ENCODE data around the gene DDX49. TPM values are rescaled to one million over a fixed set of nuclear protein-coding genes. Genes with fewer than 3 reads are reported as not detected.
"Not testable (repeated sequence)": the region's sequence is repeated elsewhere in the genome, so short reads cannot be mapped to it uniquely, and the experiment has no call there.

Gene DDX49
- total RNA-seq, 2 donors from 2014 or later: 28.8 to 28.9 TPM

DNA sequence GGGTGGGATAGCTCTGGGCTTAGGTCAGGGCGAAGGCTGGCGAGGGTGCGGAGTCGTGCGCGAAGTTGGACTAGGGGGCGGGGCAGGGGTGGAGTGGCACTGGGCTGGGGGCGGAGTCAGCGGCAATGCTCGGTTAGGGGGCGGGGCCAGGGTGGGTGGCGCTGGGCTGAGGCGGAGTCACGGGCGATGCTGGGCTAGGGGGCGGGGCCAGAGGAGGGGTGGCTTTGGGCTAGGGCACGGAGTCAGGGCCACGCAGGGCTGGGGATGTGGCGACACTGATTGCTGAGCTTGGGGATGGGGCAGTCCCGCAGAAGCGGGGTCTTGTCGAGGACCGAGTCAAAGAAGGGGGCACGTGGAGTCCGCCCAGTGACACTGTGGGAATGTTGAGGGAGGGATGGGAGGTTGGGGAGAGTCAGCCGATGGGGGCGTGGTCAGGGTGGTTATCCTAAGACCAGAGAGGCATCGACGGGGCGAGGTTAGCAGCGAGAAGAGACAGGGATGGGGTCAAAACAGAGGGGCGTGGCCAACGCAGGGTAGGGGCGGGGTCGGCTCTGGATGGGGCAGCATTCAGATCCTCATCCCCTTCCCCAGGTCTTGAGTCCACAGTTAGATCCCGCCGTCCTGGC is 12.8 kb downstream of the DDX49 start:
- DNase-seq (ENCODE audit: low spot score): peak; percentile 96
- intact Hi-C loops (cut with DNase I): no loop called here

- intact Hi-C loops (cut with DNase I): no loop called here
- peak; percentile 58 for DNase-seq (ENCODE audit: low spot score)
Measured at GRCh38 chr19:18933297-18933696, 13.8 kb downstream of the DDX49 start.

DNA sequence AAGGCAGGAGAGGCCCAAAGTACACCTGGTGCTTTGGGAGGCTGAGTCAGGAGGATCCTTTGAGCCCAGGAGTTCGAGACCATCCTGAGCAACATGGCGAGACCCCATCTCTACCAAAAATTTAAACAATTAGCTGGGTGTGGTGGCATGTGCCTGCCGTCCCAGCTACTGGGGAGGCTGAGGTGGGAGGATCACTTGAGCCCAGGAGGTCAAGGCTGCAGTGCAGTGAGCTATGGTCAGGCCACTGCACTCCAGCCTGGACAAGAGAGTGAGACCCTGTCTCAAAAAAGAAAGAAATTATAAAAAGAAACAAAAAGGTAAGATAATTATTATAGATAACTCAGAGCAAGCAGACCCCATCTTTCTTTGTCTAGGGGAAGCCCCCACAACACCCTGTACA is 19.6 kb downstream of the DDX49 start:
- DNase-seq (ENCODE audit: low spot score): no peak
- intact Hi-C loops (cut with DNase I): no loop called here

- intact Hi-C loops (cut with DNase I): no loop called here
- peak; percentile 90 for DNase-seq (ENCODE audit: low spot score)
Measured at GRCh38 chr19:18939922-18940768, 20.6 kb downstream of the DDX49 start.

GRCh38 chr19:18940769-18941627 is 21.5 kb downstream of the DDX49 start, which contains the start of gene HOMER3:
Gene HOMER3, minus strand, starts transcription at chr19:18941217. Its CDS starts 2,235 bp downstream, at chr19:18938982.
- DNase-seq (ENCODE audit: low spot score): peak; percentile 93
- intact Hi-C loops (cut with DNase I): no loop called here

GRCh38 chr19:18941628-18942354 is 22.3 kb downstream of the DDX49 start:
- intact Hi-C loops (cut with DNase I): no loop called here
- DNase-seq (ENCODE audit: low spot score): no peak

- intact Hi-C loops (cut with DNase I): no loop called here
- no peak for DNase-seq (ENCODE audit: low spot score)
Measured at GRCh38 chr19:18942692-18943091, 23.2 kb downstream of the DDX49 start.

DNA sequence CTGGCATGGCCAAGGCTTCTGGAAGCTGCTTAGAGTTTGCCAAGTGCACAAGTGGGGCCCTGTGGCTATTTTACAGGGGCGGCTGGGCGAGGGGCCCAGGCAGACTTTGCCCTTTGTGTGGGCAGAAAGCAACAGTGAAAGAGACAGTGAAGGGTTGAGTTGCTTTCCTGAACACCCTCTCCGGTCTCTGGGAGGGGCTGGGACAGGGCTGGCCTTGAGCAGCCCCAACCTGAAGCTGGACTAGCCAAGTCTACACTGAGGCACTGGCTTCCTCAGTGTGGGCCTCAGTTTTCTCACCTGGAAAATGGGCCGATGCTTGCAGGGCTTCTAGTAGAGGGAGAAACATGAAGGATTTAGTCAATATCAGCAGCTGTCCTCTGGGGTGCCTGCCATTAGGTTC is 23.9 kb downstream of the DDX49 start:
- no peak for DNase-seq (ENCODE audit: low spot score)
- intact Hi-C loops (cut with DNase I): no loop called here

- intact Hi-C loops (cut with DNase I): no loop called here
Measured at GRCh38 chr19:18945297-18945696, 25.8 kb downstream of the DDX49 start.

GRCh38 chr19:18946335-18946734 is 26.8 kb downstream of the DDX49 start:
- no peak for DNase-seq (ENCODE audit: low spot score)
- intact Hi-C loops (cut with DNase I): no loop called here

More at GRCh38 chr19:18945297-18945696, 25.8 kb downstream of the DDX49 start:
- no peak for DNase-seq (ENCODE audit: low spot score)

GRCh38 chr19:18946918-18947317 is 27.4 kb downstream of the DDX49 start:
- no peak for DNase-seq (ENCODE audit: low spot score)
- intact Hi-C loops (cut with DNase I): no loop called here

- intact Hi-C loops (cut with DNase I): no loop called here
- DNase-seq (ENCODE audit: low spot score): no peak
Measured at GRCh38 chr19:18948075-18948975, 28.8 kb downstream of the DDX49 start.

- no peak for DNase-seq (ENCODE audit: low spot score)
- intact Hi-C loops (cut with DNase I): no loop called here
Measured at GRCh38 chr19:18948976-18949356, 29.5 kb downstream of the DDX49 start.

DNA sequence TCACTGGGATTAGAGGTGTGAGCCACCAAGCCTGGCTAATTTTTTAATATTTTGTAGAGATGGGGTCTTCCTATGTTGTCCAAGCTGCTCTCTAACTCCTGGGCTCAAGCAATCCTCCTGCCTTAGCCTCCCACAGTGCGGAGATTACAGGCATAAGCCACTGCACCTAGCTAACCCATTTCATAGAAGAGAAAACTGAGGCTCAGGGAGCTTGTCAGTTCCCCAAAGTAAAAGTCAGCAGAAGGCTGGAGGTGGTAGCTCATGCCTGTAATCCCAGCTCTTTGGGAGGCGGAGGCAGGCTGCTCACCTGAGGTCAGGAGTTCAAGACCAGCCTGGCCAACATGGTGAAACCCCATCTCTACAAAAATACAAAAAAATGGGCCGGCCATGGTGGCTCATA is 30.3 kb downstream of the DDX49 start:
- DNase-seq (ENCODE audit: low spot score): no peak
- intact Hi-C loops (cut with DNase I): no loop called here

DNA sequence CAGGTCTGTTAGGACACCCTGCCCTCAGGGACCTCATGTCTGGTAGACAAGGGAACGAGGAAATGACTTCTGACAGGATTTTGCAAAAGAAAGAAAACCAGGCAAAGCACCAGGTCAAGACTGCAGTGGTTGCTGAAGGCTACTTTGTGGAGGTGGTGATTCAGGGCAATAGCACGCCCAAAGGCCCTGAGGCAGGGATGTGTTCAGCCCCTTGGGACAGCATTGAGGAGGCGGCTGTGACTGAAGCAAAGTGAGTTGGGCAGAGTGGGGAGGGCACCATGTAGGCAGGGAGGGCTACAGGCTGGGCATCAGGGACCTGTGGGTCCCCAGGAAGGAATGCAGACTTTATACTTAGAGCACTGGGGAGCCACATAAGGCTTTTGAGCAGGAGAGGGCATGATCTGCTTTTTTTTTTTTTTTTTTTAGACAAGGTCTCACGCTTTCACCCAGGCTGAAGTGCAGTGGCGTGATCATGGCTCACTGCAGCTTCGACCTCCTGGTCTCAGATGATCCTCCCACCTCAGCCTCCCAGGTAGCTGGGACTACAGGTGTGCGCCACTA is 32.3 kb downstream of the DDX49 start:
- no peak for DNase-seq (ENCODE audit: low spot score)
- intact Hi-C loops (cut with DNase I): no loop called here

DNA sequence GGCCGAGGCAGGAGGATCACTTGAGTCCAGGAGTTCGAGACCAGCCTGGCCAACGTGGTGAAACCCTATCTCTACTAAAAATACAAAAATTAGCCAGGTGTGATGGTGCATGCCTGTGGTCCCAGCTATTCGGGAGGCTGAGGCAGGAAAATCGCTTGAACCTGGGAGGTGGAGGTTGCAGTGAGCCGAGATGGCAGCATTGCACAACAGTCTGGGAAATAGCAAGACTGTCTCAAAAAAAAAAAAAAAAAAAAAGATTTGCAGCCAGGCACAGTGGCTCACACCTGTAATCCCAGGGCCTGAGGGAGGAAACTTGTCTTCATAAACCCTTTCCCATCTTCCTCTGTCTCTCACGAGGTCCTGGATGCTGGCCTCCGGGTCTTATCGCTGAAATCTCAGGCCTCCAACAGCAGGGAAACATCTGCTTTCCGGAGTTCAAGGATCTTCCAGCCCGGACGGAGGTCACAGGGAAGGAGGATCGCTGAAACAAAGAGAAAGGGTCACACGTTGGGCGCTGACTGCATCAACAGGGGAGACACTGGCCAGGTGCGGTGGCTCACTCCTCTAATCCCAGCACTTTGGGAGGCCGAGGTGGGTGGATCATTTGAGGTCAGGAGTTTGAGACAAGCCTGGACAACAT is 33.0 kb downstream of the DDX49 start:
- intact Hi-C loops (cut with DNase I); DNase-seq (ENCODE audit: low spot score): not testable (repeated sequence)

GRCh38 chr19:18954094-18954493 is 34.6 kb downstream of the DDX49 start:
- intact Hi-C loops (cut with DNase I): no loop called here

More at GRCh38 chr19:18954094-18954493, 34.6 kb downstream of the DDX49 start:
- DNase-seq (ENCODE audit: low spot score): no peak
